HFFc6 (cell line): ENCODE measurements around the gene RNF13. TPM values are rescaled to one million over a fixed set of nuclear protein-coding genes. Genes with fewer than 3 reads are reported as not detected.

Source experiments
- DNase-seq: peaks from one replicate; pipeline ENCODE4 v3.0.0-alpha.2; 2018
- H3K27ac Mint-ChIP-seq: 2 replicates; pipeline ENCODE4 v1.8.0; 2020; ENCODE audit warnings: mild to moderate bottlenecking, mixed read lengths
- H3K27me3 Mint-ChIP-seq: 2 replicates; pipeline ENCODE4 v1.8.0; 2021; ENCODE audit warnings: mild to moderate bottlenecking, moderate library complexity, mixed read lengths; ENCODE audit not compliant: insufficient read depth
- H3K36me3 Mint-ChIP-seq: 2 replicates; pipeline ENCODE4 v1.8.0; 2021; ENCODE audit warnings: low read depth, mixed read lengths
- H3K4me1 Mint-ChIP-seq: 2 replicates; pipeline ENCODE4 v1.8.0; 2020; ENCODE audit warnings: low read depth, mixed read lengths
- H3K4me3 Mint-ChIP-seq: 2 replicates; pipeline ENCODE4 v1.8.0; 2020; ENCODE audit warnings: mild to moderate bottlenecking, moderate library complexity, mixed read lengths
- H3K9me3 Mint-ChIP-seq: 2 replicates; pipeline ENCODE4 v1.8.0; 2020; ENCODE audit warnings: mild to moderate bottlenecking, mixed read lengths
- CTCF ChIP-seq: fragments of 200-600 bp; sonication (generic); IDR thresholded peaks from 2 replicates; pipeline ENCODE4 v1.5.0; 2021; ENCODE audit warnings: antibody characterized with exemption, mild to moderate bottlenecking
- total RNA-seq, 6 experiments: library from RNA; stranded (reverse); fragmentation: NEBNext Ultra II Directional; extraction: Animal tissue kit (Norgen Biotek cat#: 25700); gene quantifications; 2 replicates in 1 of 6; 3 replicates in 5 of 6; pipeline ENCODE4 v1.2.3, GENCODE V29; 2021

RNF13 gene
- total RNA-seq, 6 experiments from 2014 or later: 20.5 to 33.7 (median 25.7) TPM

GRCh38 chr3:149964291-149964690 lies 151.3 kb downstream of the RNF13 start:
- peaks cover 52% of the 10 kb centered on the region for H3K36me3 Mint-ChIP-seq
- H3K4me3 Mint-ChIP-seq: no peak overlapping the region
- no peak for DNase-seq
- peaks cover under 1% of the 10 kb centered on the region; the same call in 1 of the 2 replicates for H3K27me3 Mint-ChIP-seq
- H3K4me1 Mint-ChIP-seq: peaks cover 71% of the 10 kb centered on the region
- H3K27ac Mint-ChIP-seq: peak overlapping the region; percentile 10; the same call in 1 of the 2 replicates
- H3K9me3 Mint-ChIP-seq: no peaks in the 10 kb centered on the region
- TF ChIP-seq CTCF: no peak

GRCh38 chr3:149965278-149965677 lies 152.3 kb downstream of the RNF13 start:
- H3K4me3 Mint-ChIP-seq: peak overlapping the region; percentile 41; the same call in 1 of the 2 replicates

GRCh38 chr3:149967086-149967685 lies 154.2 kb downstream of the RNF13 start:
- TF ChIP-seq CTCF: peak; percentile 89
- H3K36me3 Mint-ChIP-seq: peaks cover 53% of the 10 kb centered on the region
- peak; percentile 66 for DNase-seq
- peak overlapping the region; percentile 55 for H3K27ac Mint-ChIP-seq
- H3K4me1 Mint-ChIP-seq: peaks cover 64% of the 10 kb centered on the region
- H3K27me3 Mint-ChIP-seq: peaks cover 6% of the 10 kb centered on the region
- H3K4me3 Mint-ChIP-seq: peak overlapping the region; percentile 97
- no peaks in the 10 kb centered on the region for H3K9me3 Mint-ChIP-seq

More at GRCh38 chr3:149965278-149965677, 152.3 kb downstream of the RNF13 start:
- peaks cover 65% of the 10 kb centered on the region for H3K4me1 Mint-ChIP-seq
- peak overlapping the region; percentile 62 for H3K27ac Mint-ChIP-seq
- no peaks in the 10 kb centered on the region for H3K9me3 Mint-ChIP-seq
- no peak for DNase-seq
- peaks cover 59% of the 10 kb centered on the region for H3K36me3 Mint-ChIP-seq
- peaks cover 3% of the 10 kb centered on the region; the same call in 1 of the 2 replicates for H3K27me3 Mint-ChIP-seq
- no peak for TF ChIP-seq CTCF

- Mint-ChIP-seq H3K9me3 (no peaks in the 10 kb centered on the region), H3K4me1 (peaks cover 69% of the 10 kb centered on the region), H3K27ac (peak overlapping the region; percentile 90), H3K27me3 (peaks cover 6% of the 10 kb centered on the region), H3K36me3 (peaks cover 53% of the 10 kb centered on the region), H3K4me3 (peak overlapping the region; percentile 97)
- no peak for DNase-seq
- no peak for TF ChIP-seq CTCF
Observed at GRCh38 chr3:149968216-149968615, 155.2 kb downstream of the RNF13 start.

GRCh38 chr3:149969110-149969939 lies 156.3 kb downstream of the RNF13 start:
- peak overlapping the region; percentile 97 for H3K4me3 Mint-ChIP-seq
- no peaks in the 10 kb centered on the region for H3K9me3 Mint-ChIP-seq
- peaks cover 52% of the 10 kb centered on the region for H3K36me3 Mint-ChIP-seq
- peaks cover 65% of the 10 kb centered on the region for H3K4me1 Mint-ChIP-seq
- peak; percentile 72 for DNase-seq
- peak; percentile 46; the same call in 1 of the 2 replicates for TF ChIP-seq CTCF
- peaks cover 6% of the 10 kb centered on the region for H3K27me3 Mint-ChIP-seq
- peak overlapping the region; percentile 98 for H3K27ac Mint-ChIP-seq
